GM19328 (cell line): ENCODE measurements around the gene DCP2.
A peak's percentile ranks its signal among the peaks of the same experiment; 100 is the strongest.

Experiments
- ATAC-seq: cut with Tn5 transposase; IDR thresholded peaks from one replicate; pipeline ENCODE4 v1.9.1; 2021; ENCODE audit warnings: mild to moderate bottlenecking, moderate library complexity; ENCODE audit not compliant: unreplicated experiment

Gene DCP2

DNA sequence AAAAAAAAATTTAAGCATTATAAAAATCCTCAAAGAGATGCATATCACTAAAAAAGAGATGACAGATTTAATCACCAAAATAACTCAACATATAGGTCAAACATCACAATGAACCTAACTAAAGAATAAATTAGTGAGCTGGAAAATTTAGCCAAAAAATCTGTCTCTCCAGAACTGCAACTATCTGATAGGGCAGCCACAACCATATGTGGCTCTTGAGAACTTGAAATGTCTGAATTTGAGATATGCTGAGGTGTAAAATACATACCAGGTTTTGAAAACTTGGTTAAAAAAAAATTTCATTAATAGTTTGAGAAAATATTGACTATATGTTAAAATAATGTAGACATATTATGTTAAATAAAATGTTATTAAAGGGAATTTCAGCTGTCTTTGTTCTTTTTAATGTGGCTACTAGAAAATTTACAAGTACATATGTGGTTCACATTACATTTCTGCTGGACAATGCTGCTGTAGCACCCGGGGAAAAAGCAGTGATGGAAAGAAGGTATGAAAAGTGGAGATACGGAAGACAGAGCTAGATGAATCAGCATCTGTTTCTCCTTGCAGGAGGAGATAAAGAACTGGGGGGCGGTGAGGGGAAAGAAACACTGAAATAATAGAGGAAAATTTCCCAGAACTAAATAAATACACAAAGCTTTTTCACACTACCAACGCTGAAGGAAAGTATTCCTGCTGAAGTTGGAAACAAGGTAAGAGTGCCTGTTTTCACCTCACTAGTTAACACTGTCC lies 66.1 kb downstream of the DCP2 start:
- ATAC-seq: no peak

- no peak for ATAC-seq
Observed at GRCh38 chr5:113043491-113043931, 66.9 kb downstream of the DCP2 start.

DNA sequence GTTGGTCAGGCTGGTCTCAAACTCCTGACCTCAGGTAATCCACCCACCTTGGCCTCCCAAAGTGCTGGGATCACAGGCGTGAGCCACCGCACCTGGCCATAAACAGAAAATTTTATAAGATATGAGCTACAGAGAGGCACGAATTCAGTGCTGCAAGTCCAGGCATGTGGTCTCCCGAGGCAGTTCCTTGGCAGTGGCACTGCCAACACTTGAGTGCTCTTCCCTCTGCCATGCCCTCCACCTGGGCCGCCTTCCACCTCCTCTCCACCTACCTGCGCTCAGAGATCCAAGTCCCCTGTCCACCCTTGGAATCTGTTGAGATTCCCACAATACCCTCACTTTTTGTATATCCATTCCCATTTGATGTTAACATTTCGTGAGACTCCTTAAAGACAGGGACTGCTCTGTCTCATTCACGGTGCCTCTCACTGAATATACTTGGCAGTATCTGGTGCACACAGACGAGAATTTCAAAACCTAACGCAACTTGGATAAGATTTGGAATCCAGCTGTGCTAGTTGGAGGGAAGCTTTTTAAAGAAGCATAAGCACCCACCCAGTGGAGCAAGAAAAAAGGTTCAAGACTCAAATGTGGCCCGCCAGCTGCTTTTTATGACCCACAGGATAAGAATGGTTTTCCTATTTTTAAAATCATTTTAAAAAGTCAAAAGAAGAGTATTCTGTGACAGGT lies 68.3 kb downstream of the DCP2 start:
- no peak for ATAC-seq

- no peak for ATAC-seq
Observed at GRCh38 chr5:113047234-113047633, 70.6 kb downstream of the DCP2 start.

- ATAC-seq: peak; percentile 86
Observed at GRCh38 chr5:113047733-113048652, 71.4 kb downstream of the DCP2 start.

DNA sequence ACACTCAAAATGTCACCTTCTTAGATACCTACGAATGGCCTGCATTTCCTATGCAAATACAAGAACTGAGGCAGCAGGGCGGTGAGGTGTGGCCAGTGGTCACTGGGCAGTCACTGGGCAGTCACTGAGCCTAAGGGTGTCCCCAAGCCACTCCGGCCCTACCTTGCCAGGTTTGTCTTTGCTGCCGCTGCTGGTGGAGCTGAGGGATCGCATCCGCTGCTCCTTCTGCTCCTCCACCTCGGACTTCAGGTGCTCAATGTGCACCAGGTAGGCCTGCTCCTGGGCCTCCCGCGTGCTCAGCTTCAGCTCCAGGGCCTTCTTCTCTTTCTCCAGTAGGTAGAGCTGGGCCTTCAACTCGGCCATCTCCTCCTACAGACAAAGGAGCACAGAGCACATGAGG lies 72.3 kb downstream of the DCP2 start:
- ATAC-seq: no peak

DNA sequence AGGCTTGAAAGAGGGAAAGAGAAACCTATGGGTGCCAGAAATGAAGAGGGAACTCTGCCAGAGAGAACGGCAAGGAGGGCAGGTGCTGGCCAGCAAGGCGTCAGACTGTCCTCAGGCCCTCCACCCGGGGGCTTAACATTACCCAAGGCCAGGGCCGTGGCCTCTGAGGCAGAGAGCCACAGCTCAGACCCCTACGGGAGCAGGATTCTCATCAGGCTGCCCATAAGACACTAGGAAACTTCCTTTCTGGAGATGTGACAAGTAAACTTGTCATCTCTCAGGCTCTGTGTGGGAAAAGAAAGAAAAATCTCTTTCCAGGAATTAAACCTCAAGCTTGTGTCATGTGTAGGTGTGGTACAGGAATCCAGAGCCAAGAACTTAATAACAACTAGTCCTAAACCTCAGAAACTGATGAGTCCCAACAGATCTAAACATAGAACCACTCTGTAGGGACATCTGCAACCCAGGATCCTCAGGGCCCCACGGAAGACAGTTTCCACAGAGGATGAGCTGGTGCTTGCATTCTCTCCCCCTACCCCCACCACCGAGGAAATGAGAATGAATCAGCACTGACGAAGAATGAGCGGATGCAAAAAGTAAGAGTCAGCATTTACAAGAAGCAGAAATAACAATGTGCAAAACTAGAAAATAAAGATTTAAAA lies 74.3 kb downstream of the DCP2 start:
- no peak for ATAC-seq

DNA sequence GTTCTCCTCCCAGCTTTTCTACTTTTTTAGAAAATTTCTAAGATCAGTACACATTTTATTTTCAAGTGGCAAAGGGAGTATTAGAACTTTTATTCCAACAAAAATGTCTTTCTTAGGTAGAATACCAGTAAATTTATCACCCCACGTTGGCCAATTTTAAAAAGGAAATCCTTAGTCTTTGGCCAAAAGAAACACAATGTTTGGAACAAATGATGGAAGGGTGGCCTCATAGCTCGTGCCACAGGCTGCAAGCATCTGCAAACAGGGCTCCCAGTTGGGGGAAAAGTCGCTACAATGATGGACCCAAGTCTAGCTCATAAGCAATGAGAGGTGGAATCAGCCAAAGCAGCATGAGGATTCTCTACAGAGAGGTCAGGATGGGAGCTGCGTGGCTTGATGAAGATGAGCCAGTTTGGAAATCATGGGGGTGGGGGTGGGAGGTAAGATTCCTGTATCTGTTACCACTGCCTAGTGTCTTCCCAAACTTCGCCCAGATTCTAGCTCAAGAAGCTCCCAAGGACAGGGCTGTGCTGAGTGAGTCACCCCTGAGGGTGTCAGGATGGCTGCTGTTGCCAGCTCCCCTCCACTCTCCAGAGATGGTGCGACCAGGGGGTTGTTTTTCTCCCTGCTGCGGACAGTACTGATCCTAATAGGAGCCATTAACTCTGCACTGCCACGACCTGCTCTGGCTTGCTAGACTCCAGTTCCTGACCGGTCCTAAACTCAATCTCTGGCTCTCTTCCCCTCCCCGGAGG lies 75.6 kb downstream of the DCP2 start:
- no peak for ATAC-seq

- ATAC-seq: no peak
Observed at GRCh38 chr5:113053511-113053995, 77.0 kb downstream of the DCP2 start.

DNA sequence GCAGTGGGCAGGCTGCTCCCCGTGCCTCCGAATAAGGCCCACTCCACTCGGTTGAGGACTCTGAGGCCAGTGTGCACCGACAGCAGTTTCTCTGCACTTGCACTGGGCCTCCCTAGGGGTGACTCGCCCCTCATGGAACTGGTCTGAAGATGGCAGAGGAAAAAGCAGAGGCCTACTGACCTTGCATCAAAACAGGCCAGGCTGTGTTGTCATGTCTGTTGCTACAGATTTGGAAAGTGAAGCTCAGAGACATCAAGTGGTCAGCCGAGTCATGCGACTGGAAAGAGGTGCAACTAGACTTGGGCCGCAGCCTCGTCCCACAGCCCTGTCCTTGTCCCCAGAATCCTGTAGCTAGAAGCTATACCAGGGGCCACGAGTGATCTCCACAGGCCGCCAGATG lies 78.3 kb downstream of the DCP2 start:
- ATAC-seq: no peak

- ATAC-seq: no peak
Observed at GRCh38 chr5:113056988-113057387, 80.4 kb downstream of the DCP2 start.

DNA sequence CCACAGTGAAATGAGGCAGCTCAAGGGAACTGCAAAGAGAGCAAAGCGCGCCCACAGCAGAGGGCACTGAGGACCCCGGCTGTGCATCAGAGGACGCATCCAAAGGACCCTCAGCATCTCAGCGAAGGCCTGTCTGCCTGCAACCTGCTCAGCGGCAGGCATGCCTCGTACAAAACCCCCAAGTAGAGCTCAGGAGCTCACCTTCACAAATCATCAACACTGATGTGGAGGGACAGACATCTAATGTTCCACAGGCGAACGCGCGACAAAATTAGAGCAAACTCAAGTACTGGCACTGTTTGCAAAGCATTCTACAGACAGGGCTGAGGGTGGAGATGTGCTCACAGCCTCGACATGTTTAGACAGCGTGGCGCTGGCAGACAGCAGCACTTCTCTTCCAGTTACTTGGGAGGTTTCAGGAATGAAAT lies 81.0 kb downstream of the DCP2 start:
- no peak for ATAC-seq

DNA sequence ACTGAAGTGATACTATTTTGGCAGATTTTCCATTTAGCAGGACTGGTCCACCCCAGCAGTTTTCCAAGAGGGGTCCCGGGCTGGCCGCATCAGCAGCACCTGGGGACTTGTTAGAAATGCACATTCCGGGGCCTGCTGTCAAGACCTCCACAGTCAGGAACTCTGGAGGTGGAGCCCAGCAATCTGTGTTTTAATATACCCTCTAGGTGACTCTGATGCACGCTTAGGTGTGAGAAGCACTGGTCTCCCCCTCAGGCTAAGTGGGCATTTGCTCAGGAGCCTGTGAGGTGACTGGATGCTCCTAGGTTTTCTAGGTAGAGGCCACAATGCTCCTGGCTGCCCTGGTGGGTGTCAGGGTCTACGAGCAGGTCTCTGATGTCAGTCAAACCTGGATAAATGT lies 81.7 kb downstream of the DCP2 start:
- no peak for ATAC-seq

- ATAC-seq: no peak
Observed at GRCh38 chr5:113058706-113059226, 82.2 kb downstream of the DCP2 start.

GRCh38 chr5:113059232-113060040 lies 82.8 kb downstream of the DCP2 start:
- no peak for ATAC-seq

- ATAC-seq: no peak
Observed at GRCh38 chr5:113060408-113061025, 83.9 kb downstream of the DCP2 start.

DNA sequence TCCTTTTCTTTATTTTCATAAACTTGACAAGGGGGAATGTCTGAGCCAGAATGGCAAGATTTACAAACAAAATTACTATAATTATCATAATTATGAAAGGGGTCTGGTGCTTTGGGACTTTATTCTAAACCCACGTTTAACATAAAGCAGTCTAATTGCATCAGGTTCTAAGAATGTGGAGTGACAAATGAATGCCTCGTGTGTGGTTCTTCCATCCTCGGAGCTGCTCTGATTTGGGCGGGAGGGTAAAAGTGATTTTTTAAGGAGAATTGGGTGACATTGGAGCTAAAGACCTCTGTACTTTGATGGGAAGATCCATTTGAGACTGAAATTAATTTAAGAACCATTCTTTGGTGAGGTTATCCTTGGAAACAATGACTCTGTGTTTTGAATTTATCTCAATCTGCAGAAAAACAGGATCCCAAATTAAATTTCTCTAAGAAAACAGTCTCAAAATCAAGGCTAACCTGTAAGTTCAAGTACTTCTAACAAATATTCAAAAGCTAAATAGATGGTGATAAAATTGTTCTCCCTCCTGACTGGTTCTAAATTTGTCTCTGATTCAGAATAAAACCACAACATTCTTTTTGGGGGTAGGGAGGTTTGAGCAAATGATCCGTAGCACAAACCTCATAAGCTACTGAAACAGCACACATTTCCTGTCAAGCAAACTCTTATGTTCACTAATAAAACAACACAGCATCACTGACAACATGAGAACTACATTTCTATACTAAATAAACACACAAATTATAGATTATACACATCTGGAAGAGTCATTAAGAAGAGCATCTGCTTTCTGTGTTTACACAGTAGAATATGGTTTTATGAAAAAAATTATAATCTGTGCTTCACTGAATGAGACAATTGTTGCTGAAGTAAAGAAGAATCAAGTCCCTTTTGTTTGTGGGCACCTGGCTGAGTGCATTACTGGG lies 85.5 kb downstream of the DCP2 start:
- no peak for ATAC-seq
